ENCODE results near the gene BRD3OS.
A peak's percentile ranks its signal among the peaks of the same experiment; 100 is the strongest.
"Not testable (repeated sequence)": the region's sequence is repeated elsewhere in the genome, so short reads cannot be mapped to it uniquely, and the experiment has no call there.

Gene BRD3OS

GRCh38 chr9:134061688-134062371 lies 36.5 kb downstream of the BRD3OS start:
- no peak for DNase-seq

DNA sequence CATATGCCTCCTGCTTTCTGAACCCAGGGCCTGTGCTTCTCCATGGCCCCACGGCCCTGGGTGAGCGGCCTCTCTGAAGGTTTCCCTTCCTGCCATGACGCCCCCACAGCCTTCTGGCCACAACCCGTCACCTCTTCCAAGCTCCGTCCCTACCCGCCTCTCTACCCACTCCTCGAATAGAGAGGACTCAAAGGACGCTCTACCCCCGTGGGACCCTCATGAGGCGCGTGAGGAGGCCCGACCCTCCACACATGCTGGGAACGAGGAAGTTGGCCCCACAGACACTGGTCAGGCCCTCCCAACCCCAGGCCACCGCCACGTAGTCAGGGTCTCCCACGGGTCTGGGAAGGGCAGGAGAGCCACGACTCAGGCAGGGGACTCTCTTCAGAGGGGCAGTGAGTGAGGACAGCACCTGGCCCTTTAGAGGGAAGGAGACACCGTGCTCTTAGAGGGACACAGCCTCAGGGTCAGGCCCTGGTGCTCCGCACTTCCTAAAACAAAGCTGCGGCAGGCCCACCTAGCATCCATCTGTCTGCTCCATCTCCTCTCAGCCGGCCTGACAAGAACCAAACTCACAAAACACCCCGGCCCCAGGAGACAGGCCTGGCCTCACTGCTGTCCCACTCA lies 37.3 kb downstream of the BRD3OS start:
- no peak for DNase-seq

GRCh38 chr9:134063088-134063570 lies 37.8 kb downstream of the BRD3OS start:
- DNase-seq: no peak

- DNase-seq: no peak
These were observed 38.5 kb downstream of the BRD3OS start for GRCh38 chr9:134063571-134064450.

DNA sequence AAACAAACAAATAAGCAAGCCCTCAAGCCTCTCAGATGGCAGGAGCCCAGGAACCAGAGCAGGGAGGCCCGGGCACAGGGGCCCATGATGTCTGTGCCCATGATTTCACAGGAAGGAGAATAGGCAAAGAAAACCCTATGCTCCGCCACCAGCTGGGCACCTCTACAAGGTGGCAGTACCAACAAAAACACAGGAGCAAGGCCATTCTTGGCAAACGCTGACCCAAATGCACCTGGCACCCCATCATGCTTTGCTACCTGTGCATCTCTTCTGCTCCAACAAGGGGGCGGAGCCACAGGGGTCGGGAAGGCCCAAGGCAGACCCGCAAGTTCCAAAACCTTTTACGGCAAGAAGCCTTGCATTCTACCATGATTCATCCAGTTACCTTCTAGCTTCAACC lies 39.4 kb downstream of the BRD3OS start:
- no peak for DNase-seq

DNA sequence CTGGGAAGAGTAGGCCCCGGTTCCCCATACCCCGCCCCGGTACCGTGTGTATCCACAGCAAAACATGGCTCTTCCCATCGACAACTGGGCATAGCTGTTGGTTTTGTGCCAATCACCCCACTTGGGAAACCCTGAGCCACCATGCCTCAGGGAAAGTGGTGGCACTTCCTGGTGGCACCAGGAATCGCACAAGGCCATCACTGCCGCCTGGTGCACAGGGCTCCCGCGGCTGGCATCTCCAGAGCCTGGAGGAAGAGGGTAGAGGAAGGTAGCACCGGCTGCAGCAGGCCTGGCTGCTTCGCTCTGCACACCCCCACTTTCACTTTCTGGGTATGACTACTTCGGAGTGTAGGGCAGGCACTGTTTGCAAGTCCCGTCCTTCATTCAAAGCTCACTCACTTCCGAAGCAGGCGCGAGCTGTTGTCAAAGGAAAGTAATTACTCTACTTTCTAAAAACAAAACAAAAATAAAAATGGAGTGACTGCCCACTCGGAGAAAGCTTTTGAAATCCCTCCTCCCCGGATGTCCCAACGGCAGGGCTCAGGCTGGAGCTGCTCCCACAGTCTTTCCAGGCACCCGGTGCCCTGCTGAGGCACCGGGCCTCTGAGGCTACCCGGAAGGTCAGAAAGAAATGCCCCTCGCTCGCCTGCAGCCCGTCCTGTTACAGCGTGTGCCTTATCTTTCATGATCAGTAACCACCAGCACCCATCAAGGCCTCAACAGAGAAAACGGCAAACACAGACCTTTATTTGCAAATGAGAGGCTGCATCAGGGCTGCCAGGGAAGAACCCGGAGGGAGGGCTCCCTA lies 40.5 kb downstream of the BRD3OS start:
- no peak for DNase-seq

DNA sequence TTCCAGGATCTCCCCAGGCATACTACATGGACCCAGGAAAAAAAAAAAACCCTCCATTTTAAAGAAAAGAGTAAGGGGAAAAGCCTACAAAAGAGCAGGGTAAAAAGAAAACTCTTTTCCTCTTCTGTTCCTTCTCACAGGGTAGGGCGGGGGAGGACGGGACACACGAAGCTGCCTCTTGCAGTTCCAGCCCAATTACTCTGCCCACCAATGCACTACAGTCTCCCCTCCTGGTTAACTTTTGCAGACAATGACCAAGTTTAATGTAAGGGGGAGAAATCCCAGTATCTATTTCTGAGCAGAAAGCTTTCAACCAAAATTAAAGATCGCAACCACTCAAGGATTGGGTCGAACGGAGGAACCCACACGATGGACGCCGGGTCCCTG lies 41.2 kb downstream of the BRD3OS start:
- DNase-seq: no peak

DNA sequence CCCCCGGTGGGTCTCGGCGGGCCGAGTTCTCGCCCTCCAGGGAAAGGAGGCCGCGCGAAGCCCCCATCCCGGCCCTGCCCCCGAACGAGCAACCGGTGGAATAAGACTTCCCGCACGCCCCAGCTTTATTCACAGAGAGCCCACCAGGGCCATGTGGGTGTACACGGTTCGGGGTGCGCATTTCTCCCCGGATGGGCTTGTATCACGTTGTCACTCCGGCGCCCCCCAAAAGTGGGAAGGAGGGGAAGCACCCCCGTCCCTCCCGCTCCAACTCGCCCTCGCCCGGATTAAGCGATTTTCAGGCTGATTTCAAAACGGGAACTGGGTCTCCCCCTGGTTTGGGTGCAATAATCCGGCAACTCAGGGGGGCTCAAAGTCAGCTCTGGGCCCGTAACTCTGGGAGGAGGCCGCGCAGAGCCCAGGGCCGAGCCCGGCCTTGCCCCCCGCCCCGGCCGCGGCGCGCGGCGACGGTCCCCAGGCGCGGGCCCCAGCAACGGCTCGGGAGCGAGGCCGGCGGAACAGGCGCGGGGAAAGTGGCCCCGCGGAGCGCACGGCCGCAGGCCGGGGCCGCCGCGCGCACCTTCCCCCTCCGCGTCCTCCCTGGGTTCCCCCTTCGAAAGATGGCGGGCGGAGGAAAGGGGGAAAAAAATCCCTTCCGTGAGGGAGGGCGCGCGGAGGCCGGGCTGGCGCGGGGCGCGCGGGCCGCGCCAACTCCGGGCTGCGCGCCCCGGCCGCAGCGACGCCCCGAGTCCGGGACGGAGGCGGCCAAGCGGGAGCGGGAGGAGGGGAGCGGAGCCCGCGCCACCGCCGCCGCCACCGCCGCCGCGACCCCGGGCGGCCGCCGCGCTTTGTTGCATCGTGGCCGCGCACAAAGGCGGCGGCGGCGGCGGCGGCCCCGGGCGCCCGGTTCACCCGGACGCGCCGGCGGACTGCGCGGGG lies 41.9 kb downstream of the BRD3OS start:
- DNase-seq: peak in 2 of 56 donors; percentile 52 to 59

DNA sequence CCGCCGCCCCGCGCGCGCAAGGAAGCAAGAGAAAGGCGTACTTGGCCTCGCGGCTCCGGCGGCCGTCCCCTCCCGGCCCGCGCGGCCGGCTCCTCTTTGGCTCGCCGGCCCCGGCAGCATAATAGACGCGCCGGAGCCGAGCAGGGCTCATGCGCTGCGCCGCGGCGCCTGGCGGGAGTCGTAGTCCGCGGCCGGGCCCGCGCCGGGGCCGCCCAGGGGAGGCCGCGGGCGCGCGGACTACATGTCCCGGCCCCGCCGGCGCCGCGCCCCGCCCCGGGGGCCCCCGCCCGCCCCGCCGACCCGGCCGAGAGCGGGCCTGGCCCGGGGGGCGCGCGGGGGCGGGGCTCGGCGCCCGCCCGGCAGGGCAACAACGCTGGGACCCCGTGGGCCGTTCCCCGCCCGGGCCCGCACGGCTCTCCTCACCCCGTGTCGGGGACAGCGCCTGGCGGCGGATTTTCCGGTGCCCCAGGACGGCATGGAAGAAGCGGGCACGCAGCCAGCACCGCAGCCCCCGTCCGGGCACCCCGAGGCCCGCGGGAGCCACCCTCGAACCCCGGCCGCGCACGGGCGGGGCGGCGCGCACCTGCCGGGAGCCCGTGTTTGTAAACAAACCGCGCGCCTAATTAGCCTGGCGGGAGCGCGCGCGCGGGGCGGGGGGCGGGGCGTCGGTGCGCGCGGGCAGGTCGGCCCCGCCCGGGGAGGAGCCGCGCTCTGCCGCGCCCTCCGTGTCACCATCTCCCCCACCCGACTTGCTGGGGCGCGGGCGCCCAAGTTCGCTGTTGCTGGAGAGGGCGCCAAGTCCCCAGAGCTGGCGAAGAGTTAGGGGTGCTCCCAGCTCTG lies 42.8 kb downstream of the BRD3OS start, which contains the start of gene BRD3:
Gene BRD3 (minus strand): TSS at position 123 of the 840 bp plus-strand sequence. CDS start 14,549 bp downstream, outside the sequence.
- peak in 53 of 56 donors; percentile 32 to 91 (median 70) for DNase-seq

- no peak for DNase-seq
These were observed 43.6 kb downstream of the BRD3OS start for GRCh38 chr9:134068744-134069479.

DNA sequence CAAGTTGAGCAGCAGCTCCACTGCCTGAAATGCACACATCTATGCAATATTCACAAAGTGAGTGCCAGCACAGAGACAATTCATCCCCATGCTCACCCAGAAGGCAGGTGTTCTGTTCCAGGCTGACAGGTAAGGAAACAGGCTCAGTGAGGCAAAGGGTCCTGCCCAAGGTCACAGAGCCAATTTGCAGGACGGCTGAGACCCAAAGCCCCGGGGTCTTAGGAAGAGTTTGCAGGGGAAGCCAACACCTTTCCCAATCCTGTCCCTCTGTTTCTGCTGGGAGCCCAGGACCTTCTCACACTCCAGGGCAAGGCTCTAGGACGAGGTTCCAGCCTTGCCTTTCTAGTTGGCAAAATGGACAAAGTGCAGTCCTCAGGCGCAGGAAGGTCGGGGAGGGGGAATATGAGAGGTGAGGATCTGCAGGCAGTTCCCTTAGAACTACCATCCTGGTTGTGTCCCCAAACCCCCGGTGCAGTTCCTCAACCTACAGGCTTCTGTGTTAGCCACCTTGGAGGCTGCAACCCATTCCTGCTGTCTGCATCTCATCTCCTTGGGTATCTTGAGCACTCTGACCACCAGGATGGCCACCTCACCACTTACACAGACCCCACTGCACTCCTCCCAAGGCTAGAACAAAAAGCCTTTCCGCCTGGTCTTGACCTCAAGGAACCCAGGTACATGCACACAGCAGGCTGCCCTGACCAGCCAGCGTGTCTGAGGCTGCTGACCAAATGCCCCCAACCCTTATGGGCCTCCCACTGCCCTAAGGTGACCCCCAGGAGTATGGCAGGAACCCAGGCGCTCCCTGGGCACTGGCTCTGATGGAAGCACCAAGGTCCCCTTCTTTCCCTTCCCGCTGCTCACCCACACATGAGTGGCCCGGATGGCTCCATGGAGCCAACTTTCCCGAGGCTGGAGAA lies 44.5 kb downstream of the BRD3OS start:
- no peak for DNase-seq

GRCh38 chr9:134071149-134071548 lies 45.9 kb downstream of the BRD3OS start:
- no peak for DNase-seq

DNA sequence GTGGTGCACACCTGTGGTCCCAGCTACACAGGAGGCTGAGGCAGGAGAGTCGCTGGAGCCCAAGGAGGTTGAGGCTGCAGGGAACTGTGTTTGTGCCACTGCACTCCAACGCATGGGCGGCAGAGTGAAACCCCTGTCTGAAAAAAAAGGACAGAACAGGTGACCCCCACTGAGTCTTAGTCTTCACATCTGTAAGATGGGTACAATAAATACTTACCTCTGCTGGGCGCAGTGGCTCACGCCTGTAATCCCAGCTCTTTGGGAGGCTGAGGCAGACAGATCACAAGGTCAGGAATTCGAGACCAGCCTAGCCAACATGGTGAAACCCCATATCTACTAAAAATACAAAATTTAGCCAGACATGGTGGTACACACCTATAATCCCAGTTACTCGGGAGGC lies 47.4 kb downstream of the BRD3OS start:
- DNase-seq: not testable (repeated sequence)

- DNase-seq: no peak
These were observed 48.2 kb downstream of the BRD3OS start for GRCh38 chr9:134073500-134073899.

- DNase-seq: not testable (repeated sequence)
These were observed 50.4 kb downstream of the BRD3OS start for GRCh38 chr9:134075689-134076088.

- no peak for DNase-seq
These were observed 51.4 kb downstream of the BRD3OS start for GRCh38 chr9:134076644-134077043.
